ENCODE results near the gene RPL37A. TPM values are rescaled to one million over a fixed set of nuclear protein-coding genes. Genes with fewer than 3 reads are reported as not detected.
A peak's percentile ranks its signal among the peaks of the same experiment; 100 is the strongest.

Gene RPL37A
- total RNA-seq, 1 donor from 2014 or later, result 2,606 TPM

DNA sequence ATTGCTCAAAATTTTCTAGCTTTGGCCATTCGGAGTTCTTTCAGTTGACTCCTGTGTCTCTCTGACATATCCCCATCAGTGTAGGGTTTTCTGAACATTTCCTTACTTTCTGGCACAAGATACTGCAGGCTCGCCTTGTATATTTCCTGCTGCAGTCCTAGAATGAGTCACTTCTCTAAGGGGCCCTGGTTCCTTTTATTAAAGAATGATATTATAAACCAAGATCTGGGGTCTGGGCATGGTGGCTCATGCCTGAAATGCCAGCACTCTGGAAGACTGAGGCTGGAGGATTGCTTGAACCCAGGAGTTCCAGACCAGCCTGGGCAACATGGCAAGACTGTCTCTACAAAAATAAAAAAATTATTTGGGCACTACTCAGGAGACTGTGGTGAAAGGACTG, 3.0 kb upstream of the RPL37A start:
- no peak for DNase-seq (ENCODE audit: low spot score, unreplicated experiment)
- no peaks in the 10 kb centered on the region for H3K27me3 Mint-ChIP-seq
- H3K4me3 Mint-ChIP-seq (ENCODE audit: low read depth), result no peak overlapping the region
- H3K36me3 Mint-ChIP-seq (ENCODE audit: insufficient read depth), result peaks cover 14% of the 10 kb centered on the region
- no peaks in the 10 kb centered on the region for H3K9me3 Mint-ChIP-seq (ENCODE audit: low read depth)
- H3K27ac Mint-ChIP-seq, result no peak overlapping the region
- peaks cover 27% of the 10 kb centered on the region for H3K4me1 Mint-ChIP-seq (ENCODE audit: low read depth)
- TF ChIP-seq CTCF (IDR thresholded peaks at IDR 0.05; ENCODE audit: unreplicated experiment), result no peak

DNA sequence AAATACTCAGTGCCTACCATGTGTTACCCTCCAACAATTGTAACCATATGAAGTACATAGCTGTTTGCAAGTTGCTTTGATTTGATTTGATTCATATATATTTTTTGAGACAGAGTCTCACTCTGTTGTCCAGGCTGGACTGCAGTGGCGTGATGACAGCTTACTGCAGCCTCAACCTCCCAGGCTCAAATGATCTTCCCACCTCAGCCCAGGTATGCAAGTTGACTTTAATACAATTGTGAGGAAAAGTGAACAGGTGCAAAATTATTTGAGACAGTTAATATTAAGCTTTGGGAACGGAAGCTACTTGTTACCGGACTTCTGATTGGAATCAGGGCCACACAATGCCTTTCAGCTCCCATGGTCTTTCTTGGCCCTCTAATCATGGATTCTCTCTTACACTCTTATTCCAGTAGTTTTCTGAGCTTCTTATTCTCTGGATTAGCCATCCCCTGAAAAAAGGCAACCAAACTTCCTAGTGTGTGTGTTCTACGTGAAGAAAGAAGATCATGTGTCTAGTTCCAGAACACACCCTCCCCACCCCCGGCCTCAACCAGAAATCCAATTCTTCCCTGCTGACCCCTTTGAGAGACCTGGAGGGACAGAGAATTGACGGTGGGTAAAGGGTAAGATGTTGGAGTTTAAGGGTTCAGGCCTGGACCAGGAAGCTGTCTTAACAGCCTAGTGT, 1.1 kb upstream of the RPL37A start:
- TF ChIP-seq CTCF (IDR thresholded peaks at IDR 0.05; ENCODE audit: unreplicated experiment), result no peak
- peaks cover 27% of the 10 kb centered on the region for H3K36me3 Mint-ChIP-seq (ENCODE audit: insufficient read depth)
- peak overlapping the region; percentile 37 for H3K27ac Mint-ChIP-seq

DNA sequence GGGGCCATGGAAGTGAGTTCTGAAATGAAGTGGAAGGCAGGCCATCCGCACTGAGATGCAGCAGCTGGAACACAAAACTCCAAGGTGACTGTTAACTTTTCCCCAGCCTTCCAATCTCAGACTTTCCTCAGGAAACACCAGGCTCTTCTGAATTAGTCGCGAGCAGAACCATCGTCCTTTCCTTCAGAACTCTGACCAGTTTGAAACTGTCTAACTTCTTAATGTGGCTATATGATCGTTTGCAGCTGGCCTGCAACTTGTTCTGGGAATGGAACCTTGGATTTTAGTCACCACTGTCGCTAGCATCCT, 620 bp upstream of the RPL37A start:
- H3K36me3 Mint-ChIP-seq (ENCODE audit: insufficient read depth), result peaks cover 32% of the 10 kb centered on the region
- peak overlapping the region; percentile 98 for H3K4me3 Mint-ChIP-seq (ENCODE audit: low read depth)
- peaks cover 35% of the 10 kb centered on the region for H3K4me1 Mint-ChIP-seq (ENCODE audit: low read depth)
- H3K27ac Mint-ChIP-seq, result peak overlapping the region; percentile 98
- H3K27me3 Mint-ChIP-seq, result no peaks in the 10 kb centered on the region
- no peak for DNase-seq (ENCODE audit: low spot score, unreplicated experiment)
- no peaks in the 10 kb centered on the region for H3K9me3 Mint-ChIP-seq (ENCODE audit: low read depth)
- no peak for TF ChIP-seq CTCF (IDR thresholded peaks at IDR 0.05; ENCODE audit: unreplicated experiment)

More for the DNA sequence above, 1.1 kb upstream of the RPL37A start:
- Mint-ChIP-seq H3K4me3 (ENCODE audit: low read depth) (peak overlapping the region; percentile 98), H3K27me3 (no peaks in the 10 kb centered on the region), H3K9me3 (ENCODE audit: low read depth) (no peaks in the 10 kb centered on the region), H3K4me1 (ENCODE audit: low read depth) (peaks cover 33% of the 10 kb centered on the region)
- no peak for DNase-seq (ENCODE audit: low spot score, unreplicated experiment)

DNA sequence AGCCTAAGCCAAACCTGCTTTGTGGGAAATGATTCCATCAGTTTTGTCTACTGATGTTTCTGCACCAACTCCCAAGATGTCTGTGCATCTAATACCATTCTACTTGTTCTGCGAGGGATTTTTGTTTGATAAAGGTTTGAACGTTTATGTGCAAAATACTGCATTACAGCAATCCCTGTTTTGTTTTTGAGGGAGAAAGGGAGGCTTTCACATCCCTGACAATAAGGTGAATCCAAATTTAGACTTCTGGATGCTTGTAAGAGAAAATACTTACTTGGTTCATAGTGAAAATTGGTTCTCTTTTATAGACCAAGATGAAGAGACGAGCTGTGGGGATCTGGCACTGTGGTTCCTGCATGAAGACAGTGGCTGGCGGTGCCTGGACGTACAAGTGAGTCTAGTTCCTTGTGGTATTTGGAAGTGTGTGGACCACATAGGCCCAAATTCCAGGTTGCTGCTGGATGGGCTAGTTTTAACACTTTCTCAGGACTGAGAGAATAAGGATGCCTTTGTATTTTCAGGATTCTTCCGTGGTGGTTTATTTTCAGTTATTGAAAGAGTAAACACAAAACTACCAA, 1.1 kb downstream of the RPL37A start:
- no peak for DNase-seq (ENCODE audit: low spot score, unreplicated experiment)
- Mint-ChIP-seq H3K4me1 (ENCODE audit: low read depth) (peaks cover 39% of the 10 kb centered on the region), H3K27ac (peak overlapping the region; percentile 98), H3K9me3 (ENCODE audit: low read depth) (no peaks in the 10 kb centered on the region), H3K27me3 (no peaks in the 10 kb centered on the region), H3K4me3 (ENCODE audit: low read depth) (peak overlapping the region; percentile 98), H3K36me3 (ENCODE audit: insufficient read depth) (peaks cover 40% of the 10 kb centered on the region)
- no peak for TF ChIP-seq CTCF (IDR thresholded peaks at IDR 0.05; ENCODE audit: unreplicated experiment)

DNA sequence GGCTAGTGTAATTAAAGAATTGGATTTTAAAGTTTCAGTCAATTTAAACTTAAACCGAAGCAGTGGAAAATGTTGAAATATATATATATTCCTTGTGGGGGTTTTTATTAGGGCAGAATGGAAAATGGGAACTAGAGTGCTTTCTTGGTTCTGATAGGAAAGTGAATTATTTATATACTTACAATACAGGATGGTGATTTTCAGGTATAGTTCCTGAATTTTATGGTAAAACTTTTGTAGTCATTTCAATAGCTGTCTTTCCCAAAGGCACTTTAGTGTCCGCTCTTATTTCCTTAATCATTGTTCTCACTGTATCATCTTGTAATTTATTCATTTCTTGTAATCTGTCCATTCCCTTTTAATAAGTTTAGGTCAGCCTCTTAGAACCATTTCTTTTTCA, 1.9 kb downstream of the RPL37A start:
- H3K9me3 Mint-ChIP-seq (ENCODE audit: low read depth), result no peaks in the 10 kb centered on the region
- no peak for TF ChIP-seq CTCF (IDR thresholded peaks at IDR 0.05; ENCODE audit: unreplicated experiment)
- no peak for DNase-seq (ENCODE audit: low spot score, unreplicated experiment)
- H3K4me3 Mint-ChIP-seq (ENCODE audit: low read depth), result peak overlapping the region; percentile 98
- peaks cover 39% of the 10 kb centered on the region for H3K4me1 Mint-ChIP-seq (ENCODE audit: low read depth)
- H3K36me3 Mint-ChIP-seq (ENCODE audit: insufficient read depth), result peaks cover 46% of the 10 kb centered on the region
- H3K27ac Mint-ChIP-seq, result peak overlapping the region; percentile 98
- H3K27me3 Mint-ChIP-seq, result no peaks in the 10 kb centered on the region

Measured in progenitor cell of endocrine pancreas (in vitro differentiated cells).